CD4-positive, alpha-beta T cell treated with Interleukin-2 at 100 ng/mL for 4 hours (primary cell): ENCODE measurements around the gene ADGRL3.
"Not testable (repeated sequence)": the region's sequence is repeated elsewhere in the genome, so short reads cannot be mapped to it uniquely, and the experiment has no call there.

Source experiments
- DNase-seq: peaks from one replicate; pipeline ENCODE4 v3.0.0-alpha.2; 2020; ENCODE audit warnings: low spot score

ADGRL3 gene

DNA sequence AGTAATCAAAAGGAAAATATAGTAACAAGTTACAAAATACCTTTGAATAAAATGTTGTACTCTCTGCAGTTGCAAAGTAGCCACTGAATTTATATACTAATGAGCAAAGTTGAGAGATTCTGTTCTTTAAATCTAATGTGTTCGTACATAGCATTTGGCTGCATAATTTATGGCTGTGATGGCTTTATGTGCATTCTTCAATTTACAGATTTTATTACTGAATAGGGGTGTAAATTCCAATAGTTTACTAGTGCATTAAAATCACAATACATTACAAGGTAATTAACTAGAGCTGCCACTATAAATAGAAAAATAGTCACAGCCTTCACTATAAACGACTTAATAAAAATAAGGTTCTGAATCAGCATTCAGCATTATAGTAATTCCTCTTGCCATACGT is 620.0 kb downstream of the ADGRL3 start:
- no peak for DNase-seq

DNA sequence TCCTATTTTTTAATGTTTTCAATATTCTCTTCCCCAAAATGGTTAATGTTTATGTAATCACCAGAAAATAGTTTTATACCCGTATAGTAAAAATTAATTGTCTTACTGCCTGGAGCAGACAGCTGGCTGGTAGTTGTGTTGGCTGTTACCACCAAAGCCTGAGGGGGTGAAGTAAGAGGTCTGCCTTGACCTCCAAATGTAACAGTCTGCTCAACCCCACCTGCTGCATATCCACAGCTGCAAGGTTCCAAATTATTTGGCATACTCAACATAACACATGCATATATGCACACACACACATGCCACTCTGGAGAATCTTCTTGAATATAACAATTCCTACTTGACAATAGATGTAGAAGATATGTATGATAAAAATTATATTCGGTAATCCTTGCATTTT is 624.3 kb downstream of the ADGRL3 start:
- DNase-seq = no peak

- DNase-seq = no peak
These were observed 627.8 kb downstream of the ADGRL3 start for GRCh38 chr4:61827907-61828391.

- no peak for DNase-seq
These were observed 628.8 kb downstream of the ADGRL3 start for GRCh38 chr4:61828960-61829359.

- DNase-seq = no peak
These were observed 631.9 kb downstream of the ADGRL3 start for GRCh38 chr4:61831987-61832386.

- DNase-seq = no peak
These were observed 637.3 kb downstream of the ADGRL3 start for GRCh38 chr4:61837395-61837794.

DNA sequence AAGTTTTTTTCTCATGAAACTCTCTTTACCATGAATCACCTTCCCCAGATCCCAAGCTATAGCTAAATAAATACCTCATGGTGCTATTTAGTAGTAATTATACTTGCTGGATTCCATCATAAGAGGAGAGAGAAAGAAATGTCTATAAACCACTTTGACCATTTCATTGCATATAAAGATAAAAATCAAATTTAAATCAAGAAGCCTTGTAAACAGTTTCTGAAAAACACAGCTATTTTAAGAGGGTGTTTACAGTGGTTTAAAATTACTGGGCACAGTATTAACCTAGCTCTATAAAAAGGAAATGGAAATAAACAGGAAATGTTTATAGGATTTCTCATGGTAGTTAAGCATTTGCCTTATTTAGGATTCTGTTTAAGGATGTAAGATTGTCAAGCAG is 637.9 kb downstream of the ADGRL3 start:
- no peak for DNase-seq

DNA sequence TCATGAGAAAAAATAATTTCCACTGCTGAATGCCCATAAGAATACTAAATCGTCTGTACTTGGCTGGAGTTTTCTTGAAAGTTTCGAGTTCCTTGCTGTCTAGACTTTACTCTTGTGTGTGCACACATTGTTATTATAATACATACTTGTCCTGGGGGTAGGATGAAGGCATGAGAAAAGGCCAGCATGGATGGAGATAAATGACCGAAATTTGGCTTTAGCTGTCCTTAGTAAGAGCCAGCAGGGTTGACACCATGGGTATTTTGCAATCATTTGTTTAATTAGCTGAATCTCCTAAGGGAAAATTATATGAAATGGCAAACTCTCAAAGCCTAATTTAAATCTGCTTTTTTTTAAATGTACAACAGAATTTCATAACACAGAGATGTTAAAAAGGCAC is 641.6 kb downstream of the ADGRL3 start:
- no peak for DNase-seq

GRCh38 chr4:61851126-61851525 is 651.0 kb downstream of the ADGRL3 start:
- no peak for DNase-seq

GRCh38 chr4:61852105-61852504 is 652.0 kb downstream of the ADGRL3 start:
- DNase-seq = not testable (repeated sequence)

GRCh38 chr4:61853041-61853440 is 652.9 kb downstream of the ADGRL3 start:
- DNase-seq = no peak

DNA sequence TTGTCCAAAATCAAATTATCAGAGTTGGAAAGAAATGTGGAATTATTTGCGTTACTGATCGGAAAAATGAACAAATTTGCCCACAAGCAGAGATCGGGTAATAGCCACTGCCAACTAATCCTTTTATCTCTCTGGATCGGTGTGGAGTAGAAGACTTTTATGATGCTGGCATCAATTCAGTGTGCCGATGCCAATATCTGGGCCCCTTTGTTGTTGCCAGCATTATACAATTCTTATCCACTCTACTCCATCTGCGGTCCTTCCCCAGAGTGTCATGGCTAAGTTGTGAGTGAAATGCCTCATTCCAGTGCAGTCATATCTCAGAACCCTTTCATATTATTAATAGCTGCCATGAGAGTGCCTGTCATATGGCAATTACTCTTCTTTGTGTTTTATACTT is 660.2 kb downstream of the ADGRL3 start:
- no peak for DNase-seq

DNA sequence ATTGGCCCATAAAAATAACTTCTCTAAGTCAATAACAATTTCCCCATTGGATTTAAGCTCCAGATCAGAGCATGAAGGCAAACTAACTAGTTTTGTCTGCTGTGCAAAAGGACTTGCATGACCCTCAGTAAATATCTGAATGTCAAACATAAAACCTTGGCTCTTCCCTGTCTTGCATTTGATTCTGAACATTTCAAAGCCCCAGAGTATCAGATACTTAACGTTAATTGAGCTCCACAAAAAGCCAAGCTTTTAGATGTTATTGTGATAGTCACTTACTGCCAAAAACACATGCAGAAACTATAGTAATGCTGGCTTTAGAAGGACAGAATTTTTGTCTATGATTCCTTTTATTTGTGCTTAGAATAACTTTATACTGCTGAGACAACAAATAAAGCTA is 664.2 kb downstream of the ADGRL3 start:
- DNase-seq = no peak

DNA sequence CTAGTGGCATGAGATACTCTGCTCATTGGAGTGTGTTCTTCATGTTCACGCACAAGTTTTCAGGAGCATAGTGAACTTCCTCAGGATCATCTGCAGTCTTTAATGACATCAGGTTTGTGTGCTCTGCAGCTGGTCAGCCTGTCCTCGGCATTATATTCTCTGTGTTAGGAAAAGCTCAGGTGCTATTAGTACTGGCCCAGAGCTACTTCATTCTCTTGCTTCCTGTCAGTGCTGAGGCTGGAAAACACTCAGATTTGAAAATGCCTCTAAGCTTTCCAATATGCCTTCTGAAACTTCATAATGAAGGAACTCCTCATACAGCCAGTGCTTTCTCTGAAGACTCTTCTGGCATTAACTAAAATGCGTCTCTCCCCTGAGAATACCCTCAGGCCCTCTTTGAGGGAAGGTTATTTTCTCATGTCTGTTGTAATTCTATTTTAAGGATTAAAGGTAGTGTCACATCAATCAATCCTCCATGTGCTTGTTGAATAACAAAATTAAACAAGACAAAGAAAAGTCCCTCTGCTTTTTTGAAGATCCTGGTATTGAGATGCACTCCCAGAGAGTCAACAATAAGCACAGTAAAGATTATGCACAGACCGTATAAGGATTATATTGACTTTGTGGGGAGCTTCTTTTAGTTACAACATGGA is 666.4 kb downstream of the ADGRL3 start:
- no peak for DNase-seq

GRCh38 chr4:61872983-61873382 is 672.9 kb downstream of the ADGRL3 start:
- no peak for DNase-seq

GRCh38 chr4:61877266-61877665 is 677.1 kb downstream of the ADGRL3 start:
- no peak for DNase-seq

GRCh38 chr4:61877893-61878292 is 677.8 kb downstream of the ADGRL3 start:
- no peak for DNase-seq

DNA sequence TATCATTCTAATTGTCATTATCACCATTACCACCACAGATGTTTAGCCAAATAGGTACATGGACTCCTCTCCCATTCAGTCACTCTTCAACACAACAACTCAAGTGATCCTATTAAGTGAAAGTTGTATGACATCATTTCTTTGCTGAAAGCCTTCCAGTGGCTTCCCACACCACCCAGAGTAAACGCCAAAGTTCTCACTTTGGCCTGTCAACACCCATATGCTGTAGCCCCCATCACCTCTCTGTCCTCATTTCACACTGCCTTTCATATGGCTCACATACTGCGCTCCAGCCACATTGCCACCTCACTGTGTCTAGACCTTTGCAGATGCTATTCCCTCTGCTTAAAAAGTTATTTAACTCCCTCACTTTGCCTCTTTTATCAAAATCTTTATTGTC is 682.3 kb downstream of the ADGRL3 start:
- no peak for DNase-seq

GRCh38 chr4:61886131-61886530 is 686.0 kb downstream of the ADGRL3 start:
- DNase-seq = no peak

GRCh38 chr4:61889117-61889516 is 689.0 kb downstream of the ADGRL3 start:
- DNase-seq = no peak

DNA sequence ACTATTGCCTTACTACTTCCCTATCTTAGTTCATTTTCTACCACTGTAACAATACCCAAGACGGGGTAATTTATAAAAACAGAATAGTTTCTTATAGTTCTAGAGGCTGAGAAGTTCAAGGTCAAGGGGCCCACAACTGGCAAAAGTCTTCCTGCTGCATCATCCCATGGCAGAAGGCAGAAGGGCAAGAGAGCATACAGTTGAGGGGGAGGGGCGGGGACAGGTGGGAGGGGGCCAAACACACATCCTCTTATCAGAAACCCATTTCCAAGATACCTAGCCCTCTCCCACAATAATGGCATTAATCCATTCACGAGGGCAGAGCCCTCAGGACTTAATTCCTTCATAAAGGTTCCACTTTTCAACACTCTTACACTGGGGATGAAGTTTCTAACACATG is 690.2 kb downstream of the ADGRL3 start:
- no peak for DNase-seq

DNA sequence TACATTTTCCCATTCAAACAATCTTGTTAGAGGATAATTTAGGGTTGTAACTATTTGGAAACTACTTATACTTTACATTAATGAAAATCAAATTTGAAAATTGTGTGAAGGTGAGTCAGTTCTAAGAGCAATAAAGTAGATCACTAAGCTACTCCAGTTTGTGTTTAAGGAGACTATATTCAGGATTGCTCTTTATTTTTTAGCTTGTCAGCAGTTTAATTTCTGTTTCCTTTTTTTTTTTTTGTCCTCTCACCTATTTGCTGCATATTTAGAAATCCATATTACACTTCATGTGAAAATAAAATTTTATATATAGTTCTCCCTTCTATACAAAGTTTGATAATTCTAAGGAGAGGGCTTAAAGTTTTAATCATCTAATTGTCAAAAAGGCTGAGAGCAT is 691.8 kb downstream of the ADGRL3 start:
- no peak for DNase-seq

DNA sequence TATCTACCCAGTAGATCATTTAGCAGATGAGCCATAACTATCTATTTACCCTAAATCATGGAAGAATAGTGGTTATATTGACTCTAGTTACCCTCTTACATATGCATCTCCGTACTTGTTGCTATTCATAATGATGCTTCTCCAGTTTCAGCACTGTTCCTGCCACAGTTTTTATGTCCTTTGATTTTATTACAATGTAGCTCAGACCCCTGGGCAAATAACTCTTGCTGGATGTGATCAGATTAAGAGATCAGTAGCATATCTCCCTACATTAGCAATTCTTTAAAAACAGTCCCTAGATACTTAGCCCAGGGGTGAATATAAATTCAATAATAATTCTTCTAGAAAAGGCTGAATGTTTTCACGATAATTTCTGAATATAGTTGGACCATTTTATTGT is 696.5 kb downstream of the ADGRL3 start:
- no peak for DNase-seq

DNA sequence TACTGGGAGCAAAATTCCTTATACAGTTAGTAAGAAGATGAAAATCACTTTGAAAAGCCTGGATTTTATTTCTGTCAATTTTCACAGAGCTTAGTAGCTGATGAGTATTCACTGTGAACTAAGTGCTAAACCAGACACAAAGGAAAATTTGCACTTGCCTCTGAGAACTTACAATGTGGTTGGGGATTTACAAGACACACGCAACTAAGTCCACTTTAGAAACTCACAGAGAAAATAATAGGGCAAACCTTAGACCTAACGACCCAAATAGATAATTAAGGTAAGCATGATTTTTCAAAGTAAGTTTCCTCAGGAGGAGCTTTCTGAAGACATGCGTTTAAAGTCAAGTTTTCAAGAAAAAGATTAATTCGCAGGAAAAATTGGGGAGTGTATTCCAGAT is 708.9 kb downstream of the ADGRL3 start:
- DNase-seq = no peak
